T follicular helper cell (primary cell): ENCODE data around the gene MTHFS.

ENCODE experiments used
- DNase-seq: peaks from one replicate; pipeline ENCODE4 v3.0.0-alpha.2; 2020; ENCODE audit warnings: low read depth

Gene MTHFS

GRCh38 chr15:79875213-79875612 is 21.6 kb downstream of the MTHFS start:
- no peak for DNase-seq

GRCh38 chr15:79874242-79874641 is 22.6 kb downstream of the MTHFS start:
- no peak for DNase-seq

- DNase-seq = peak; percentile 28
These were observed 24.3 kb downstream of the MTHFS start for GRCh38 chr15:79872358-79873017.

GRCh38 chr15:79868554-79868953 is 28.3 kb downstream of the MTHFS start:
- no peak for DNase-seq

GRCh38 chr15:79863886-79864285 is 32.9 kb downstream of the MTHFS start:
- no peak for DNase-seq

- DNase-seq = no peak
These were observed 34.6 kb downstream of the MTHFS start for GRCh38 chr15:79862191-79862590.

GRCh38 chr15:79860661-79861060 is 36.2 kb downstream of the MTHFS start:
- DNase-seq = no peak

- no peak for DNase-seq
These were observed 38.3 kb downstream of the MTHFS start for GRCh38 chr15:79858469-79858868.

- DNase-seq = peak; percentile 37
These were observed 43.1 kb downstream of the MTHFS start for GRCh38 chr15:79853492-79854328.

- DNase-seq = no peak
These were observed 47.0 kb downstream of the MTHFS start for GRCh38 chr15:79849789-79850188.

- no peak for DNase-seq
These were observed 50.3 kb downstream of the MTHFS start for GRCh38 chr15:79846539-79846938.

GRCh38 chr15:79844221-79844620 is 52.6 kb downstream of the MTHFS start:
- no peak for DNase-seq

GRCh38 chr15:79837846-79838245 is 59.0 kb downstream of the MTHFS start:
- no peak for DNase-seq

GRCh38 chr15:79834495-79834894 is 62.3 kb downstream of the MTHFS start:
- DNase-seq = no peak

- no peak for DNase-seq
These were observed 64.3 kb downstream of the MTHFS start for GRCh38 chr15:79832367-79833120.

- DNase-seq = no peak
These were observed 65.2 kb downstream of the MTHFS start for GRCh38 chr15:79831604-79832003.

- DNase-seq = no peak
These were observed 66.9 kb downstream of the MTHFS start for GRCh38 chr15:79829950-79830349.

GRCh38 chr15:79828447-79828846 is 68.4 kb downstream of the MTHFS start:
- DNase-seq = no peak

GRCh38 chr15:79826800-79827199 is 70.0 kb downstream of the MTHFS start:
- no peak for DNase-seq

- no peak for DNase-seq
These were observed 72.6 kb downstream of the MTHFS start for GRCh38 chr15:79824136-79824701.

- no peak for DNase-seq
These were observed 76.0 kb downstream of the MTHFS start for GRCh38 chr15:79820820-79821219.

- DNase-seq = no peak
These were observed 76.6 kb downstream of the MTHFS start for GRCh38 chr15:79820176-79820575.
